ENCODE results near the gene CCT2. TPM values are rescaled to one million over a fixed set of nuclear protein-coding genes. Genes with fewer than 3 reads are reported as not detected.

The CCT2 gene
- total and polyA plus RNA-seq, 10 of the 15 experiments (the other 5 are each of a cell fraction or from before 2014, with no cell fraction given) = 242 to 418 (median 348) TPM

GRCh38 chr12:69585189-69586062 lies at the start of gene CCT2 (continued):
- TF ChIP-seq ZNF622 (IDR thresholded peaks at IDR 0.05) = no peak
- peak; percentile 97 for TF ChIP-seq NBN (IDR thresholded peaks at IDR 0.05)
- TF ChIP-seq PKNOX1 (IDR thresholded peaks at IDR 0.05) = peak; percentile 67
- TF ChIP-seq ZNF592 (IDR thresholded peaks at IDR 0.05) = no peak
- TF ChIP-seq HCFC1 (IDR thresholded peaks at IDR 0.05; ENCODE audit: low read length) = peak; percentile 45
- no peak for TF ChIP-seq EGR1 (IDR thresholded peaks at IDR 0.05; ENCODE audit: borderline replicate concordance in 1 of 2, low read depth in 2 of 2, low read length in 2 of 2)
- peak; percentile 84 for TF ChIP-seq MAX (IDR thresholded peaks at IDR 0.05; ENCODE audit: low read depth, low read length)
- TF ChIP-seq YY1 (IDR thresholded peaks at IDR 0.05; ENCODE audit: low read depth, low read length) = peak; percentile 86
- TF ChIP-seq MTA3 (IDR thresholded peaks at IDR 0.05; ENCODE audit: borderline replicate concordance, low read length) = no peak
- peak; percentile 99 for TF ChIP-seq POLR2AphosphoS5 (IDR thresholded peaks at IDR 0.05; ENCODE audit: low read length)
- peak; percentile 74 for TF ChIP-seq LARP7 (IDR thresholded peaks at IDR 0.05)
- peak; percentile 74 for TF ChIP-seq IKZF1 (conservative IDR thresholded peaks at IDR 0.05)
- peak; percentile 38; the same call in 1 of the 2 replicates for TF ChIP-seq BCLAF1 (IDR thresholded peaks at IDR 0.05)
- no peak for TF ChIP-seq RAD21 (IDR thresholded peaks at IDR 0.05; ENCODE audit: insufficient read depth, low read depth, low read length)
- TF ChIP-seq CHD2 (IDR thresholded peaks at IDR 0.05; ENCODE audit: borderline replicate concordance, low read depth, low read length) = no peak
- TF ChIP-seq GATAD2B (conservative IDR thresholded peaks at IDR 0.05; ENCODE audit: low read depth) = peak; percentile 82
- TF ChIP-seq POLR2A (IDR thresholded peaks at IDR 0.05; ENCODE audit: low read depth, low read length) = peak; percentile 99
- TF ChIP-seq CHD1 (IDR thresholded peaks at IDR 0.05; ENCODE audit: low read depth, low read length) = no peak
- TF ChIP-seq BMI1 (IDR thresholded peaks at IDR 0.05; ENCODE audit: borderline replicate concordance) = peak; percentile 65; the same call in 1 of the 2 replicates
- TF ChIP-seq GABPA (IDR thresholded peaks at IDR 0.05; ENCODE audit: low read depth) = peak; percentile 84
- TF ChIP-seq FOXK2 (IDR thresholded peaks at IDR 0.05) = peak; percentile 11; the same call in 1 of the 2 replicates
- peak; percentile 100 for TF ChIP-seq MYC (IDR thresholded peaks at IDR 0.05; ENCODE audit: insufficient read depth, insufficient read length, insufficient replicate concordance, low read length, severe bottlenecking)
